Activated CD8-positive, alpha-beta memory T cell treated with anti-CD3 and anti-CD28 coated beads for 36 hours (primary cell): ENCODE results near the gene GFM1. TPM values are rescaled to one million over a fixed set of nuclear protein-coding genes. Genes with fewer than 3 reads are reported as not detected.

Experiments used
- CTCF ChIA-PET: fragments of 350-600 bp; sonication (Branson Sonifier 250); formaldehyde crosslinking; loops from one replicate; lab custom pipeline; 2021; ENCODE audit warnings: antibody characterized with exemption; lab: Charles Lee
- POLR2A ChIA-PET: fragments of 350-600 bp; sonication (Branson Sonifier 250); formaldehyde crosslinking; loops from one replicate; lab custom pipeline; 2021; ENCODE audit warnings: antibody characterized with exemption; lab: Charles Lee
- total RNA-seq, 2 experiments: library from RNA; stranded (reverse); gene quantifications; one replicate each; pipeline ENCODE4 v1.2.3, GENCODE V29; 2021

GFM1 gene
- total RNA-seq, result 10 to 100 TPM; 87.6 to 88.5 TPM

DNA sequence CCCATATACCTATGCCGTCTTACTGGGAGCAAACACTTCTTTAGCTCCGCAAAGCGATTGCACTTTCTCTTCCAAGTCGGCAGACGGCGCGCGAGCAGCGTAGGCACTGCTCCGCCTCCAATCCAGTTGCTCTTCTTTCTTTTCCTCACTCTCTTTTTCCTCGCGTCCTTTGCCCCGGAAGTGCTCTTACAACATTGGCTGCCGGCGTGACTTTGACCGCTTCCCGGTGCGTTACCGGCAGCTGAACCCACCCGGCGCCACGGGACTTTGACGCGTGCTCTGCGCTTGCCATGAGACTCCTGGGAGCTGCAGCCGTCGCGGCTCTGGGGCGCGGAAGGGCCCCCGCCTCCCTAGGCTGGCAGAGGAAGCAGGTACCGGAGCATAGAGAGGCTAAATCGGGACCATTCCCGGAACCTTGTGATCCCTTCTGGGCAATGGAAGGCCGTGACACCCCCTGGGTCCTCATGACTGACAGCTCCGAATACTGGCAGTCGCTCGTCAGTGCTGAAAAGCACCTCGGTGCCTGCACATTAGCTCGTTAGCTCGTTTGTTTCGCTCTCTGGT, at the start of gene GFM1:
Gene GFM1 (plus strand): TSS at position 183 of the 564 bp plus-strand sequence. CDS start 108 bp downstream, at position 291.
- POLR2A ChIA-PET, result interaction anchor here (0.6 to 1.5 kb wide), 4 partner anchors 16 to 535 kb away, joined by 3 to 6 read pairs (median 4); partner anchors contain the start of gene RSRC1
- CTCF ChIA-PET, result interaction anchor here (0.7 to 1.8 kb wide), 9 partner anchors 15 to 145 kb away, joined by 3 to 8 read pairs (median 3); partner anchors contain the start of genes LXN and MLF1

DNA sequence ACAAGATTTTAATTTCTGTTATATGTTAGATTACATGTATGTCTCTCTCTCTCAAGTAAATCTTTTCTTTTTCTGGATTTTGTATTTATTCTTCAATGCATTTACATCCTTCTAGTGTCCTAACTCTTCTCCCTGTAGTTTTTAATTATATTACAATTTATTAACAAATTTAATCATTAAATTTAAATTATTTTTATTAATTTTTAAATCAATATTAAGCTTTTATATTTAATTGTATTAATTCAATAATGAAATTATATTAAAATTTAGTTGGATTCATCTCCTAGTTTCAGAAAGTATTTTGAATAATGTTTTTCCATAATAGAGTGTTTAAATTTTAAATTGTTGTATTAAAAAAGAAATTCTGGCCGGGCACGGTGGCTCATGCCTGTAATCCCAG, 43.5 kb upstream of the GFM1 start:
- POLR2A ChIA-PET, result no interaction called here
- CTCF ChIA-PET, result no interaction called here

DNA sequence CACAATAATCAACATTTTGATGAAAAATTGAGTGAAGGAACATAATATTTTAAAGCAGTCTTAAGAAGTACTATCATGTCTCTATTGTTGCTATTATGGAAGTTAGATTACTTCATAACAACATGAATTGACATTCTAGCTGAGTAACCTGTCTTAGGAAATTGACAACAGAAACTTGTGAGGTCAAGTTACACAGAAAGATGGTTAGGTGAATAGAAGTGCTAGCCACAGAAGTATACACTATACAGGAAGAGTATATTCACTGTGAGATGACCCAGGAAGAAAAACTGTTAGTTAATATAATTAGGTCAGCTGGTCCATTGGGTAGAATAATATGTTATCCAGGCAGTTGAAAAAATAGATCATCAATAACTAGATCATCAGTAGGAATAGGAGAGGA, 42.1 kb upstream of the GFM1 start:
- ChIA-PET POLR2A (no interaction called here), CTCF (no interaction called here)

DNA sequence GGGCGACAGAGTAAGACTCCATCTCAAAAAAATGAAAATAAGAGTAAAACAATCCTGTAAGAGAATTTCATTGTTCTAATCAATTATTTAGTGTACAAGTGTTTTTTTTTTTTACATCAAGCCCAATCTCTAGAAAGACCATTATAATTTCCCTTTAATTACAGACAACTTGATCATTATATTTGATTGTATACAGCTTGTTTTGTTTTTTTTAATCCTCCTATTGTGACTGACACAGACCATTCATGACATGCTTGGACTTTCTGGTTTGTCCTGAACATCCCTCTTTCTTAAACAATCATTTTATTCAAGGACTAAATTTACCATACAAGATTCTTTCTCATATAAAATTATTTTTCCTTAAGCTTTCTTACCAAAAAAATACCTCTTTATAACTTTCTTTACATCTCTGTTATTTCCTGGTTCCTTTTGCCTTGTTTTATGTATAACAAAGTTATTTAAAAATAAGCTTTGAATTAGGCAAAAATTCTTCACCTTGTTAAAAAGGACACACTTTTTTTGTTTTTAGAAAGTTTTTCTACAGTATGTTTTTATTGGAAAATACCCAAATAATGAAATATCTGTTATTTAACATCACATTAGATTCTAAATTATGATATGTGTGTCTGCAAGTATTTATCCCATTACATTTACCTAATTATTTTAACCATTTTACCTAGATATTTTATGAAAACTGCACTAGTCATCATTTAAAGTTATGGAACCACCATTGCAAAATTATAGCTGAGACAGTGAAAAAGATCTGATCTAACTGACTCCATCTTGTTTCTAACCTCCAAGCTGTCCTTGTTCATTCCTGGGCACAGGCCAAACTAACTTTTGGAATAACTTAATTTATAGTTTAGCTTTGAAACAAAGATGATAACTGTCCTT, 26.1 kb upstream of the GFM1 start:
- ChIA-PET POLR2A (no interaction called here), CTCF (no interaction called here)

DNA sequence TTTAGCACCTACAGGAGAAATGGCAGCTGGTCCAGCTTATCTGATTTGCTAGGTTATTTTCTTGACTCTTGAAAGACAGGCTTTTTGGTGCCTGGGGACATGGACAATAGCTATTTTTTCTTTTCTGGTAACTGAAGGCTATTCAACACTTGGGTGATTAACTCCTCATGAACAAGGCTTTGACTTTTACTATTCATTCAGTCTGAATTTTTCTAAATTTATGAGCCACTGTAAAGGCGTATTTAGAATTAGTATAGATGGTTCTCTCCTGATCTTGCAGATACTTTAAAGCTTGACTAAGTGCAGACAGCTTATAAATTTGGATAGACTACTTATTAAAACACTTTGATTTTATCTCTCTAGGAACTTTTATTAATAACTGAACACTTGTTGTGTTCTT, 18.4 kb upstream of the GFM1 start:
- POLR2A ChIA-PET, result no interaction called here
- CTCF ChIA-PET, result no interaction called here

DNA sequence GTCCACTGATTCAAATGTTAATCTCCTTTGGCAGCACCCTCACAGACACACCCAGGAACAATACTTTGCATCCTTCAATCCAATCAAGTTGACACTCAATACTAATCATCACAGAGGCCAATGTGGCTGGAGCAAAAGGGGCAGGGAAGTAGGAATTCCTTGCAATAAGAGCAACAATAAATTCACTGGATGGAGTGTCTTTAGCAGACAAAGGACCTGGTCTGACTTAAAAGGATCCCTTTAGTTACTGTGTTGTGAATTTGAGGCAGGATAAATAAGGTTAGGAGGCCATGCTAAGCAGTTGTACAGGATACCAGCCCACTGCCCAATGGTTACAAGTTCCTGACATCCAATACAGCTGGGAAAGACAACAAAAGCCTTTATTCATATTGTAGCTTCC, 12.3 kb upstream of the GFM1 start:
- POLR2A ChIA-PET, result no interaction called here

DNA sequence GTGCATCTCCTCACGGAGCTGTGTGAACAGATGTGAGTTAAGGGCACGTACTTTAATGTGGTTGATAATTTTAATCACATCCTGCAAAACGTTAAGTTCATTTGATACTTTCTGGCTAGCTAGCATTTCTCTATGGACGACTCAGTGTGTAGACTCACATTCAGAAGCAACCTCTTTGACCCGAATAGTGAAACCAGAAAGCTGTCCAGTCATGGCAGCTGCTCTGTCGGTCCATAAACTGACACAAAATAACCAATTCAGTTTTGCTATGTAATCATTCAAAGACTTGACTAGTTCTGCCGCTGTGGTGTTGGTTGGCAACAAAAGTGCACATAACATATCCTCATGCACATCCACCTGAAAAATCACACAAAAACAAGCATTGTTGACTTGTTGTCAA, 3.7 kb upstream of the GFM1 start:
- POLR2A ChIA-PET, result no interaction called here
- CTCF ChIA-PET, result no interaction called here

More for the DNA sequence above, 12.3 kb upstream of the GFM1 start:
- CTCF ChIA-PET, result no interaction called here

DNA sequence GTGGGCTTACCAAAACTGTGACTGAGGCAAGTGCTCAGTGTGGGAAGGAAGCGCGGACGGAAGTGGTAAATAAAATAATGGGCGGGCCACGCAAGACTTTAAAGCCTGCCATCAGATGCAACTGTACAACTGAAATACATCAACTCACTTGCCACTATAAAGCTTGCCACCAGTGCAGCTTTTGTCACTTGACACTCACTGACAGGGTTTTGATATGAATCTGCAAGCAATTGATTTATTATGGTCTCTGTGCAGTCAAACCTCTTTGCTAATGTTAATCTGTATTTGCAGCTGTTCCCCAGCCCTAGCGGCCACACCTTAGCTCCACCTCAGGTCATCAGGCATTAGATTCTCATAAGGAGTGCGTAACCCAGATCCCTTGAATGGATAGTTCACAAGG, 2.3 kb upstream of the GFM1 start:
- ChIA-PET CTCF (interaction anchor here (1.7 kb wide), 1 partner anchor 71 kb away, joined by 3 read pairs; the partner anchor contains the start of gene MLF1), POLR2A (interaction anchor here (1.5 kb wide), 1 partner anchor 72 kb away, joined by 5 read pairs; the partner anchor contains the start of gene MLF1)

DNA sequence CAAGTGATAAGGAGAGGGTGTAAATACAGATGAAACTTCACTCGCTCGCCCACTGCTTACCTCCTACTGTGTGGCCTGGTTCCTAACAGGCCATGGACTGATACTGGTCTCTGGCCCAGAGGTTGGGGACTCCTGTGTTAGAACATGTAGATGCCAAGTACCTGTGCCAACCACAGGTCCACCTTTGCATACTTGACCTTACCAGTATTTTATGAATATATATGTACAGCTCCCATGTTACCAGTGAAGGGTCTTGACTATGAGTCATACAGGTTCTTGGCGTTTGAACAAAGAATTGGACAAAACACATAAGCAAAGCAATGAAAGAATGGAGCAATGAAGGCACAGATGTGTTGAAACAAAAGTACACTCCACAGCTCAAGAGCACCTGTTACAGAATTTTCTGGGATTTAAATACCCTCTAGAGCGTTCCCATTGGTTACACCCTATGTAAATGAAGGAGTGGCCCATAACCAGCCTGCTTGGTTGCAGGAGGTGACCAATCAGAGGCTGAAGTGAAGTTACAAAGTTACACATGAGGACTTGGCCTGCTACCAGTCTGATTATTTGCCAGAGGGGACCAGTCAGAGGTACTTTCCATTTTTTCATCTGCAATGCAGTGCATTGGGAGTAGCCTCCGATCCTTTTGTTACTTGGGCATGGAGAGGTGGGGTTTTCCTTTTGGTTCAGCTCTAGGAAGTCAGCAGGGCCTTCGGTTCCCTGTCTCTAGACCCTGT, 1.7 kb upstream of the GFM1 start:
- POLR2A ChIA-PET, result interaction anchor here (1.5 kb wide), 1 partner anchor 72 kb away, joined by 5 read pairs; the partner anchor contains the start of gene MLF1

DNA sequence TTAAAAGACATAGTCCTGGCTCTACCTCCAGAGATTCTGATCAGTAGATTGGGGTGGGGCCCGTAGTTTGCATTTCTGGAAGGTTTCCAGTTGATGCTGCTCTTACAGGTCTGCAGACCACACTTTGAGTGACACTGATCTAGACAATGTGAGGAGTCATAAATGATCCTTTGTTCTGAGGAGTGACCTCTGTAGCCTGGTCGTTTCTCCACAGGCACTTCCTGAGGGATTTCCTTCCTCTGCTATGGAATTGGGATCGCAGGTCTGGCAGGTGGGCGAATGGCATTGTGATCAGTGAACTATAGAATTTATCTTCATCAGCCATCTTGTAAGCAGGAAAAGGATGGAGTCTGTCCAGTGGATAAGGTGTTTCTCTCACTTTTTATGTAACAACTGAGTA, 5.5 kb downstream of the GFM1 start:
- ChIA-PET POLR2A (no interaction called here), CTCF (no interaction called here)

More for the DNA sequence above, 1.7 kb upstream of the GFM1 start:
- CTCF ChIA-PET, result interaction anchor here (1.7 kb wide), 1 partner anchor 71 kb away, joined by 3 read pairs; the partner anchor contains the start of gene MLF1

DNA sequence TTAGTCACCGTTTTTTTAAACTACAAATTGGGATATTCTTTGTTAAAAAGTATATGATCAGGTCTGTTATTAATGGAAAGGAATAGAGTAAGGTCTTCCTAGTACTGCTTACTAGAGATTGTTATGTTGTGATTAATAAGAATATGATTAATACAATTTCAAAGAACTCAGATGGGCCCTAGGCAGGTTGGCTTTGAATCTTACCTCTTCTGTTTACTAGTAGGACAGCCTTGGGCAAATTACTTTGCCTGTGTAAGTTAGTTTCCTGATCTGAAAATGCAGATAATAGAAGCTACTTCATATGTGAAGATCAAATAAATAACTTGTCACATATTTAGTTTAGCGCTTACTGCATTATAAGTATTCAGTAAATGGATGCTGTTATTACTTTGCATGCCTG, 6.9 kb downstream of the GFM1 start:
- POLR2A ChIA-PET, result no interaction called here
- CTCF ChIA-PET, result no interaction called here

DNA sequence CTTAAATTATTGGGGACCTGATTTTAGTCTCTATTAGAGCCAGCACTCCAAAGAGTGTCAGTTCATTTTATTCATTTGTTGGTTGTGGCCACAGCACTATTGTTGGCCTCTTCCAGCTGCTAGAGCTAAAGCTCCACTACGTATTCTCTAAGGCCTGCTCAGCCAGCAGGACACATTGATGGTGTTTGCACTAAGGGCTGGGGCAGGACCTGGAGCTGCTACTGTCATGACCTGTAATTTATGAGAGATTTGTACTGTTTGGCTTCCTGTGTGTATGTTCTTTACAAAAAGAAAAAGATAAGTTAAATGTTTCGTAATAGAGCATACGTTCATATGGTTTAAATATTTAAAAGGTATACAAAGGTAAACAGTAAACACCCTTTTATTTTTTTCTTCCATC, 8.1 kb downstream of the GFM1 start:
- CTCF ChIA-PET, result no interaction called here
- POLR2A ChIA-PET, result no interaction called here

DNA sequence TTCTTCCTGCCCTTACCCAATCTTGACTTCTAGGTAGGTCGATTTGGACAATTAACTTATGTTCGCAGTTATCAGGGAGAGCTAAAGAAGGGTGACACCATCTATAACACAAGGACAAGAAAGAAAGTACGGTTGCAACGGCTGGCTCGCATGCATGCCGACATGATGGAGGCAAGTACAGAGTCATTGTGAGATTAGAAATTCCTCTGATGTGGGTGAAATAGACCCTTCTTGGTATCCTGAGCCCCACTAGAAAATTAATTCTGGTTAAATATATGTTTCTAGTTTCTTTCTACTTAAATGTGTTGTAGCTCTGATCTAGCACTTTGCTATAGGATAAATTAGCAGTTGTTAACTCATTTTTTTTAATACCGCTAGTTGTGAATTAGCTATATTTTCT, 14.6 kb downstream of the GFM1 start:
- ChIA-PET CTCF (interaction anchor here (0.5 to 2.1 kb wide), 4 partner anchors 9 to 133 kb away, joined by 3 to 9 read pairs (median 4); partner anchors contain the start of genes GFM1 and LXN), POLR2A (interaction anchor here (0.9 to 1.2 kb wide), 2 partner anchors 13 to 133 kb away, joined by 3 to 6 read pairs; no protein-coding TSS in a partner anchor)

DNA sequence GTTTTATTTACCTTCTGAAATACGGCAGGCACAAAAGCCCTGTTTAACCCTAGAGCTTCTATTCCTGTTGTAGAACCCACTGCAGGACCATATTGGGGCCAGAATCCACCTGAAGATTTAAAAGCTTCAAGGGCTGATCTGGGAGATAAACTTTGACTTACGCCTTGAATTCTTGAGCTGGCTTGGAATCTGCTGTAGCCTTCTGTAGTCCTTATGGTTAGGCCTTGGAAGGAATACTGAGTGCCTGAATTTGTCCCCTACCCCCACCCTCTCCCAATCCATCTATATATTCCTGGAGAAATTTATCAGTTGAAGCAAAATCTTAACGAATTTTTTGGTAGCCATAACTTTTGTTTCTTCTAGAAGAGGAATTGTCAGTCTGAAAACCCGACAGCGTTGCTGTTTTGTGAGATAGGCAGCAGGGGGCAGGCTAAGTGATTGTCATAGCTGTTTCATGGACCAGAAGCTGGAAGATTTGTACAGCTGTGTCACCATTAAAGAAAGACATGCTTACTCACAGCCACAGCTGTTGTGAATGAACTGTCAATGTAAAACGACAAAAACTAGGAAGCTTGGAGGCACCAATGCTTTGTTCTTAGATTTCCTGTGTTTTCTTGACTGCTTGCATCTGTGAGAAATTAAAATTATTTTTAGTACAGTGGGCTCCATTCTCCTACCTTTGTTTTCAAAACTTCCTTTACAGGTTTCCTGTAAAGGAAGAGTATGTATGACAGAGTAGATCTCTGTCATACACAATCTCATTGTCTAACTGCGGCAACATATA, 15.3 kb downstream of the GFM1 start:
- POLR2A ChIA-PET, result interaction anchor here (0.9 to 1.2 kb wide), 3 partner anchors 14 to 132 kb away, joined by 3 to 6 read pairs (median 3); partner anchors contain the start of gene GFM1
- CTCF ChIA-PET, result interaction anchor here (0.5 to 2.1 kb wide), 7 partner anchors 9 to 132 kb away, joined by 3 to 9 read pairs (median 4); partner anchors contain the start of genes GFM1 and LXN

DNA sequence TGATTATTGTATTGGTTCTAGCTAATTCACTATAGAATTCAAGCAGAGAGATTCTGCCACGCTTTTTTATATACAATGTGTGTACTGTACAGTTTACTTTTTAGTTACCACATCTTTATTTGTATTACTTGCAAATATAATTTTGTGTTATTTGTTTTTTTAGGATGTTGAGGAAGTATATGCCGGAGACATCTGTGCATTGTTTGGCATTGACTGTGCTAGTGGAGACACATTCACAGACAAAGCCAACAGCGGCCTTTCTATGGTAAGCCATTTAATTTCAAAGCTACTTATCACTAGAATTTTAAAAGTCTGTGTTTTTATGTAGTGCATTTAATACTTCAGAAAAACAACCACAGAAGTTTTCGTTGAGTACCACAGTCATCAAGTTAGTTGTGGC, 16.4 kb downstream of the GFM1 start:
- POLR2A ChIA-PET, result interaction anchor here (0.6 kb wide), 1 partner anchor 100 kb away, joined by 3 read pairs; no protein-coding TSS in a partner anchor

DNA sequence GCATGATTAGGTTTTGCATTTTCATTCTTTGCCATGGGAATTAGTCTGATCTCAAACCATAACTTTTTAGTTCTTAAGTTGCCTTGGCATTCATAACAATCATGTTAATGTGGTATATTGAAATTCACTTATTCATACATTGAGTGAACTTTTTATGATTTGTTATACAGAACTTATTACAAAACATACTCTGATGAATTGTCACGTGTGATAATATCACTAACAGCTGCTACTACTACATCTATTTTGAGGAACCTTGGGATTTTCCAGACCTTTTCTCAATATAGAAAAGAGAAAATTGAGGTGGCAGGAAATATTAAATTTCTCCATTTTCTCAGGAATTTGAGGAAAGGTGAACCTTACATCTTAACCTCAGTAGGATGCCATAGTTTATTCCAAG, 18.9 kb downstream of the GFM1 start:
- CTCF ChIA-PET, result no interaction called here
- POLR2A ChIA-PET, result no interaction called here

More for the DNA sequence above, 16.4 kb downstream of the GFM1 start:
- CTCF ChIA-PET, result interaction anchor here (0.9 to 1.3 kb wide), 4 partner anchors 16 to 129 kb away, joined by 3 to 5 read pairs (median 3); partner anchors contain the start of gene GFM1

DNA sequence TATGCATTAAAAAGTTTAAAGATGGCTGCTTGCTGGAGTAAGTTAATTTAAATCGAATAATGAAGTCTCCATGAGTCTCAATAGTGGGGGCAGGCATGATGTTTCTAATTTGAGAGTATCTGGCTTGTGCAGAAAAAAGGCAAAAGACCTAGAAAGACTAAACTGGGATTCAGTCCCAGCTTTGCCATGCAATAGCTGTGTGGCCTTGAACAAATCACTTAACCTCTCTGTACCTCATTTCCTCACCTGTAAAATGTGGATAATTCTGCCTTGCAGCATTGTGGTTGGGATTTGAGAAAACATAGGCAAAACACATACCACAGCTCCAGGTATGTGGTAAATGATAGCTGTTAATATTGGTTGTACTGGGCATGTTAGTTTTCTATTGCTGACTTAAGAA, 19.5 kb downstream of the GFM1 start:
- ChIA-PET POLR2A (interaction anchor here (1.3 kb wide), 1 partner anchor 19 kb away, joined by 3 read pairs; the partner anchor contains the start of gene GFM1), CTCF (no interaction called here)

DNA sequence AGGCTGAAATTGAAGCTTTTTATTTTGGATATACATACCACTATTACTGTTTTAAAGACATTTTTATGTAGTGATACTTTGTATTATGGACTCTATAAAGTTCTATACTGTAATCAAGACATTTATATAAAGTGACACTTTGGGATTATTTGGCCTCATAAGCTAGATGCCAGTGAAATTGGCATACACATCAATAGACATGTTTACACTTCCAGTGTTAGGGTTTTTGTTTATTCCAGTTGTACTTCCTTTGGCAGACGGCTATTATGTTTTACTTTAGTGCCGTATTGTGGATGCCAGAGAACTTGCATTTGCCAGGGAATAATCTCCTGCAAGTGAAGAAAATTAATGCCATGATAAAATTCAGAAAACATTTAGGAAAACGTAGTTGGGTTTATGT, 22.1 kb downstream of the GFM1 start:
- POLR2A ChIA-PET, result no interaction called here
- CTCF ChIA-PET, result no interaction called here
